OCI-LY1 (cell line): ENCODE results near the gene JAK1.

Experiments
- H2AFZ ChIP-seq: fragments of 200-600 bp; sonication (generic), shearing (Covaris generic); 2 replicates; pipeline ENCODE4 v1.6.0; 2014; ENCODE audit warnings: antibody characterized with exemption, mild to moderate bottlenecking, low read length
- H3F3A ChIP-seq: fragments of 200-600 bp; sonication (generic), shearing (Covaris generic); 2 replicates; pipeline ENCODE4 v1.6.0; 2014; ENCODE audit warnings: mild to moderate bottlenecking, antibody characterized with exemption, low read length, moderate library complexity; ENCODE audit not compliant: insufficient read depth
- H3K27ac ChIP-seq: fragments of 200-600 bp; sonication (generic); 2 replicates; pipeline ENCODE4 v1.5.1; 2014; ENCODE audit warnings: low read length, mixed run types, mild to moderate bottlenecking, low read depth; ENCODE audit not compliant: poor library complexity, severe bottlenecking
- H3K27me3 ChIP-seq: fragments of 200-600 bp; sonication (generic); 2 replicates; pipeline ENCODE4 v1.6.0; 2014; ENCODE audit warnings: antibody characterized with exemption, mild to moderate bottlenecking, low read length, moderate library complexity; ENCODE audit not compliant: insufficient read depth
- H3K36me3 ChIP-seq: fragments of 200-600 bp; sonication (generic); 2 replicates; pipeline ENCODE4 v1.6.1; 2014; ENCODE audit warnings: mild to moderate bottlenecking, antibody characterized with exemption, low read length, moderate library complexity, mixed read lengths; ENCODE audit not compliant: insufficient read depth
- H3K4me1 ChIP-seq: fragments of 200-600 bp; sonication (generic); 2 replicates; pipeline ENCODE4 v1.5.1; 2014; ENCODE audit warnings: mild to moderate bottlenecking, low read length, moderate library complexity; ENCODE audit not compliant: insufficient read depth, severe bottlenecking
- H3K4me2 ChIP-seq: fragments of 200-600 bp; sonication (generic), shearing (Covaris generic); 2 replicates; pipeline ENCODE4 v1.6.1; 2014; ENCODE audit warnings: low read length
- H3K4me3 ChIP-seq: fragments of 200-600 bp; sonication (generic); 2 replicates; pipeline ENCODE4 v1.5.1; 2014; ENCODE audit warnings: low read length, low read depth, mild to moderate bottlenecking, mixed read lengths; ENCODE audit not compliant: poor library complexity, severe bottlenecking
- H3K79me2 ChIP-seq: fragments of 200-600 bp; shearing (Covaris generic); 2 replicates; pipeline ENCODE4 v1.6.1; 2016; ENCODE audit warnings: mixed run types, low read length, mixed read lengths; ENCODE audit not compliant: insufficient read depth
- H3K9ac ChIP-seq: fragments of 200-600 bp; sonication (generic), shearing (Covaris generic); 2 replicates; pipeline ENCODE4 v1.6.1; 2014; ENCODE audit warnings: mild to moderate bottlenecking, low read length, mixed read lengths
- H3K9me2 ChIP-seq: fragments of 200-600 bp; sonication (generic), shearing (Covaris generic); 2 replicates; pipeline ENCODE4 v1.6.1; 2014; ENCODE audit warnings: low read depth, mild to moderate bottlenecking, low read length, mixed read lengths
- H3K9me3 ChIP-seq: fragments of 200-600 bp; shearing (Covaris generic); 2 replicates; pipeline ENCODE4 v1.6.1; 2014; ENCODE audit warnings: low read length, mixed read lengths
- H4K20me1 ChIP-seq: fragments of 200-600 bp; sonication (generic), shearing (Covaris generic); 2 replicates; pipeline ENCODE4 v1.6.0; 2016; ENCODE audit warnings: mild to moderate bottlenecking, low read length; ENCODE audit not compliant: insufficient read depth
- EZH2 ChIP-seq: fragments of 200-600 bp; sonication (generic), shearing (Covaris generic); IDR thresholded peaks from 2 replicates; pipeline ENCODE4 v1.8.0; 2017; ENCODE audit warnings: borderline replicate concordance, mixed run types, mild to moderate bottlenecking, antibody characterized with exemption, low read length, moderate library complexity, mixed read lengths
- TF ChIP-seq, protein P1 (sequence below): fragments of 200-600 bp; sonication (generic), shearing (Covaris generic); IDR thresholded peaks from 2 replicates; pipeline ENCODE4 v1.5.1; 2017; ENCODE audit warnings: mild to moderate bottlenecking, antibody characterized with exemption, low read length, moderate library complexity, mixed read lengths

JAK1 gene

DNA sequence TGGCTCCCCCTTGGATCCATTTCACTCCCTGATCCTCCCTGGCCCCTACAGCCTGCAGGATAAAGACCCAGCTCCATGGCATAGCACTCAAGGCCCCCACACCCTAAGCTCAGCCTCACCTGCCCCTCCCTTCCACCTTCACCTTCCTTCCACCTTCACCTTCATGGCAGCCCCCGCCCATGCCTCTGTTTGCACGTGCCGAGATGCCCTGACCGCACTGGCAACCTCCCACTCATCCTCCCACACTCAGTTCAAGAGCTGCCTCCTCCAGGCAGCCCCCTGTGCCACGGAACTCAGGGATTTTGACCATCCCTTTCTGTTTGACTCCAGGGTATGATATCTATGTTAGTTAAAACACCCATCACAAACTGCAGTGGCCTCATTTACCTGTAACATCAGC is 111.7 kb downstream of the JAK1 start:
- Histone ChIP-seq H3K36me3 (peaks cover 36% of the 10 kb centered on the region; the same call in 1 of the 2 replicates), H3F3A (no peaks in the 10 kb centered on the region), H3K4me3 (no peak overlapping the region), H3K27ac (no peak overlapping the region), H3K27me3 (no peaks in the 10 kb centered on the region), H3K9me3 (no peaks in the 10 kb centered on the region), H3K9me2 (no peaks in the 10 kb centered on the region), H2AFZ (no peak overlapping the region), H4K20me1 (no peaks in the 10 kb centered on the region), H3K9ac (no peak overlapping the region), H3K4me1 (no peaks in the 10 kb centered on the region), H3K79me2 (no peaks in the 10 kb centered on the region), H3K4me2 (no peak overlapping the region)
- TF ChIP-seq, protein P1, sequence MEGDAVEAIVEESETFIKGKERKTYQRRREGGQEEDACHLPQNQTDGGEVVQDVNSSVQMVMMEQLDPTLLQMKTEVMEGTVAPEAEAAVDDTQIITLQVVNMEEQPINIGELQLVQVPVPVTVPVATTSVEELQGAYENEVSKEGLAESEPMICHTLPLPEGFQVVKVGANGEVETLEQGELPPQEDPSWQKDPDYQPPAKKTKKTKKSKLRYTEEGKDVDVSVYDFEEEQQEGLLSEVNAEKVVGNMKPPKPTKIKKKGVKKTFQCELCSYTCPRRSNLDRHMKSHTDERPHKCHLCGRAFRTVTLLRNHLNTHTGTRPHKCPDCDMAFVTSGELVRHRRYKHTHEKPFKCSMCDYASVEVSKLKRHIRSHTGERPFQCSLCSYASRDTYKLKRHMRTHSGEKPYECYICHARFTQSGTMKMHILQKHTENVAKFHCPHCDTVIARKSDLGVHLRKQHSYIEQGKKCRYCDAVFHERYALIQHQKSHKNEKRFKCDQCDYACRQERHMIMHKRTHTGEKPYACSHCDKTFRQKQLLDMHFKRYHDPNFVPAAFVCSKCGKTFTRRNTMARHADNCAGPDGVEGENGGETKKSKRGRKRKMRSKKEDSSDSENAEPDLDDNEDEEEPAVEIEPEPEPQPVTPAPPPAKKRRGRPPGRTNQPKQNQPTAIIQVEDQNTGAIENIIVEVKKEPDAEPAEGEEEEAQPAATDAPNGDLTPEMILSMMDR: no peak
- no peak for TF ChIP-seq EZH2

DNA sequence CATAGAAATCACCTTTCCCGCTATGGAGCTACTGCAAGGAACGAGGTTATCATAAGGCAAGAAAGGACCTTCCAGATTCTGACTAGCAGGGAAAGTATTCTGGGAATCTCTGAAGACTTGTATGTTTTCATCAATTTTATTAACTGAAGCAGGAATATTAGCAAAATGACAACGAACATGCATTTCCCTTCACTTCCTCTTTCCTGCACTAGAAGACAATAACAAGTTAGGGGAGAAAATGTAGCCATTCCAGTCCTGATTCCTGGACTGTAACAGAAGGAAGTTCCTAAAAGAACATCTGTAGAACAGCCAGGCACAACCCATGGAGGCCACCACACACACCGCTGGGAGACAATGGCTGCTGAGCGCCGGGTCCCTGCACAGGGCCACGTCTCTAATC is 114.7 kb downstream of the JAK1 start:
- Histone ChIP-seq H3F3A (no peaks in the 10 kb centered on the region), H3K4me1 (no peaks in the 10 kb centered on the region), H3K4me3 (no peak overlapping the region), H3K27me3 (no peaks in the 10 kb centered on the region), H2AFZ (no peak overlapping the region), H4K20me1 (no peaks in the 10 kb centered on the region), H3K36me3 (peaks cover 11% of the 10 kb centered on the region; the same call in 1 of the 2 replicates), H3K4me2 (no peak overlapping the region), H3K9ac (no peak overlapping the region), H3K79me2 (no peaks in the 10 kb centered on the region), H3K27ac (no peak overlapping the region), H3K9me2 (no peaks in the 10 kb centered on the region), H3K9me3 (no peaks in the 10 kb centered on the region)
- no peak for TF ChIP-seq EZH2
- TF ChIP-seq, protein P1: no peak

DNA sequence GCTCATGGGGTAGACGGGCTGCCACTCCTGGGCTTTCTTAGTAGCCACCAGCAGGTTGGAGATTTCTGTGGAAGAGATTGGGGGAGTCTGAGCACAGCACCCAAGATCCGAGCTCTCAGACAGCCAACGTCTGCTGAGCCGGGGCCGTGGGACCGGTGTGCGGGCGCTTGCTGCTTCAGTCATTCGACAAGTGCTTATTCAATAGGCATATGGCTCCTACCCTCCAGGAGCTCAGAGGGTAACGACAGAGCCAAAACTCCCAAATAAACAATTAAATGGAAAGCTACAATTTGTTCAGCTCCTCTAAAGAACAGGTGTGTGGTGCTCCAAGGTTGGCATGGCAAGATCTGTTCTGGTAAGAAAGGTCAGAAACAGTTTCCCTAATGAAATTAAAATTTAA is 115.5 kb downstream of the JAK1 start:
- peaks cover 7% of the 10 kb centered on the region; the same call in 1 of the 2 replicates for H3K36me3 ChIP-seq
- H3K4me2 ChIP-seq: no peak overlapping the region
- H3K79me2 ChIP-seq: no peaks in the 10 kb centered on the region
- H2AFZ ChIP-seq: no peak overlapping the region
- no peaks in the 10 kb centered on the region for H3K27me3 ChIP-seq
- H3K9me2 ChIP-seq: no peaks in the 10 kb centered on the region
- H3K27ac ChIP-seq: no peak overlapping the region
- no peak for TF ChIP-seq EZH2
- TF ChIP-seq, protein P1: no peak
- no peak overlapping the region for H3K9ac ChIP-seq
- no peak overlapping the region for H3K4me3 ChIP-seq
- H3K9me3 ChIP-seq: no peaks in the 10 kb centered on the region
- no peaks in the 10 kb centered on the region for H3K4me1 ChIP-seq
- no peaks in the 10 kb centered on the region for H4K20me1 ChIP-seq
- no peaks in the 10 kb centered on the region for H3F3A ChIP-seq
